GM12892 (cell line): ENCODE results near the gene APOC4.
"Not testable (repeated sequence)": the region's sequence is repeated elsewhere in the genome, so short reads cannot be mapped to it uniquely, and the experiment has no call there.

Source experiments
- DNase-seq: peaks from one replicate; pipeline ENCODE4 v3.0.0; 2011; ENCODE audit not compliant: insufficient read length
- FAIRE-seq: peaks from 2 replicates; lab custom pipeline; 2011; peaks lifted over from hg19 to GRCh38; lab: Jason Lieb, UNC
- POLR2A ChIP-seq: IDR thresholded peaks from 2 replicates; pipeline ENCODE4 v1.6.1; 2011; ENCODE audit warnings: low read depth, low read length, control low read depth
- POLR2AphosphoS5 ChIP-seq: IDR thresholded peaks from 2 replicates; pipeline ENCODE4 v1.6.1; 2011; ENCODE audit warnings: low read depth, low read length, control low read depth
- TAF1 ChIP-seq: IDR thresholded peaks from 2 replicates; pipeline ENCODE4 v1.6.1; 2011; ENCODE audit warnings: low read depth, mild to moderate bottlenecking, control low read depth, low read length, borderline replicate concordance

APOC4 gene

GRCh38 chr19:44969437-44969836 lies 27.4 kb downstream of the APOC4 start:
- DNase-seq (no peak), FAIRE-seq (no peak)
- TF ChIP-seq POLR2A: no peak

DNA sequence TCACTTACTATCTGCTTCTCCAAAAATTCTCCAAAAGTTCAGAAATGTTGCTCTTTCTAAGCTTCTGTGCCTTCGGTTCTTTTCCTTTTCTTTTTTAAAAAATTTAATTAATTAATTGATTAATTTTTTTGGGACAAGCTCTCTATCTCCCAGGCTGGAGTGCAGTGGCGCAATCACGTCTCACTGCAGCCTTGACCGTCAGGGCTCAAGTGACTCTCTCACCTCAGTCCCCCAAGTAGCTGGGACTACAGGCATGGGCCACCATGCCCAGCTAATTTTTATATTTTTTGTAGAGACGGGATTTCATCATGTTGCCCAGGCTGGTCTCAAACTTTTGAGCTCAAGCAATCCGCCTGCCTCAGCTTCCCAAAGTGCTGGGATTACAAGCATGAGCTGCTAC lies 29.4 kb downstream of the APOC4 start:
- FAIRE-seq, DNase-seq: not testable (repeated sequence)

DNA sequence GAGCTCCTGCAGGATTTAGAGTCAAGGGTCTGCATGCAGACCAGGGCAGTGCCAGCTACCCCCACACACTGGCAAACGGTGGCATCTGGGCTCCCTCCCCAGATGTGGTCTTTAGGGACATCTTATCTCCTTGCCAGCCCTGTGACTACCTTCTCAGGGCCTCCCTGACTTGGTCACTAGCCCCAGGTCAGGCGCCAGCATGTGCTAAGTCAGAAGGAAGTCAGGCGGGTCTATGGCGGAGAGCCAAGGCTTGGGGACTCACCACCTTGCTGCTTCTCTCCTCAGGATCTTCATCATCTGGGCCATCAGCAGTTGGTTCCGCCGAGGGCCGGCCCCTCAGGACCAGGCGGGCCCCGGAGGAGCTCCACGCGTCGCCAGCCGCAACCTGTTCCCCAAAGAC lies 30.8 kb downstream of the APOC4 start:
- DNase-seq: no peak
- FAIRE-seq: no peak
- no peak for TF ChIP-seq TAF1
- TF ChIP-seq POLR2A: no peak
- TF ChIP-seq POLR2AphosphoS5: no peak

- TF ChIP-seq TAF1: no peak
- DNase-seq (no peak), FAIRE-seq (no peak)
These were observed 32.1 kb downstream of the APOC4 start for GRCh38 chr19:44973982-44974735.

DNA sequence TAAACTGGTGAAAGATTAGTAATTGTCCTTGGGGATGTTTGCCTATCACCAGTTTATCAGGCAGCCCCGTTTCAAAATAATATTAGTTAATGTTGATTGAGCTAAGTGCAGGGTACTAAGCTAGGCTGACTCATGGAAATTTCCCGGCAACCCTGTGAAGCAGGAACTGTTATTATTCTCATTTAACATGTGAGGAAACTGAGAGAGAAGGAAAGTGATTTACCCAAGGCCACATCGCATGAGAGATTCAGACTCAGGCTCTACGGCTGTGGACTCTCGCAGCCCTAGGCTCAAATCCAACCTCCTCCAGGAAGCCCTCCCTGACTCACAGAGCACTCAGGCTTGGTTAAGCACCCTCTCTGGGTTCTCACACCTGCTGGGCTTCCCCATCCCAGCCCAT lies 32.8 kb downstream of the APOC4 start:
- DNase-seq: no peak
- no peak for FAIRE-seq
- TF ChIP-seq POLR2A (no peak), TAF1 (no peak), POLR2AphosphoS5 (no peak)

GRCh38 chr19:44975444-44975843 lies 33.4 kb downstream of the APOC4 start:
- FAIRE-seq (no peak), DNase-seq (no peak)
- TF ChIP-seq POLR2AphosphoS5: no peak
- TF ChIP-seq TAF1: no peak
- no peak for TF ChIP-seq POLR2A

GRCh38 chr19:44984005-44984404 lies 42.0 kb downstream of the APOC4 start:
- DNase-seq: no peak
- TF ChIP-seq TAF1 (no peak), POLR2A (no peak), POLR2AphosphoS5 (no peak)
- no peak for FAIRE-seq

DNA sequence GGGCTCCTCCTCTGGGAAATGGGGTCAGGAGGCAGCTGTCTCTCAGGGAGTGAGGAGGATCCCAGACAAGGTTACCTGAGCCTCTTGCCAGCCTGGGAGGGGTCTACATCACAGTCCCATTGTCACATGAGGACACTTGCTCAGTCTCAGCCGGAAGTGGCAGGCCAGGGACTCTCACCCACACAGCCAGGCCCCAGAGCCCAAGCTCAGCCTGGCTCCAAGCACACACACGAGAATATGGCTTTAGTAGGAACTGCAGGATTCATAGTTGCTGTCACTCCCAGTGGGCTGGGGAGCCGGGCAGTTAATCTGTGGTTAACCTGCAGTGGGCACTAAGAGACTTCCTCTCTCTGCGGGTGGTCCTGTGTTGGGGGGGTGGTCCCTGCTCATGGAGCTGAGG lies 43.4 kb downstream of the APOC4 start:
- TF ChIP-seq TAF1: no peak
- TF ChIP-seq POLR2AphosphoS5: no peak
- no peak for TF ChIP-seq POLR2A
- no peak for FAIRE-seq
- DNase-seq: no peak

DNA sequence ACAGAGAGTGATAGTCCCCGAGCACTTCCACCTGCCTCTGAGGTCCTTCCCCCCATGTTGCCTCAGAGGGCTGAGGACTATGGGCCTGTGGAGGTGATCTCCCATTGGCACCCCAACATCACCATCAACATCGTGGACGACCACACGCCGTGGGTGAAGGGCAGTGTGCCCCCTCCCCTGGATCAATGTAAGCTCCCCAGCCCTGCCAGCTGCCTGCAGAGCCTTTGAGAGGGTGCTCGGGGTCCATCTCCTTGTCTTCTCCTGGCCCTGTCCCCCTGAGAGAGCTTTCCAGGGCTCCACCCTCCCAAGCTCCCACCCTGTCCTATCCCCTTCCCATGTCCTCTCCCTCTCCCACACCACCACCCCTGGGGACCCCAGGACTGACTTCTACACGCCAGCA lies 44.4 kb downstream of the APOC4 start:
- TF ChIP-seq POLR2A (no peak), TAF1 (no peak), POLR2AphosphoS5 (no peak)
- DNase-seq (no peak), FAIRE-seq (no peak)

DNA sequence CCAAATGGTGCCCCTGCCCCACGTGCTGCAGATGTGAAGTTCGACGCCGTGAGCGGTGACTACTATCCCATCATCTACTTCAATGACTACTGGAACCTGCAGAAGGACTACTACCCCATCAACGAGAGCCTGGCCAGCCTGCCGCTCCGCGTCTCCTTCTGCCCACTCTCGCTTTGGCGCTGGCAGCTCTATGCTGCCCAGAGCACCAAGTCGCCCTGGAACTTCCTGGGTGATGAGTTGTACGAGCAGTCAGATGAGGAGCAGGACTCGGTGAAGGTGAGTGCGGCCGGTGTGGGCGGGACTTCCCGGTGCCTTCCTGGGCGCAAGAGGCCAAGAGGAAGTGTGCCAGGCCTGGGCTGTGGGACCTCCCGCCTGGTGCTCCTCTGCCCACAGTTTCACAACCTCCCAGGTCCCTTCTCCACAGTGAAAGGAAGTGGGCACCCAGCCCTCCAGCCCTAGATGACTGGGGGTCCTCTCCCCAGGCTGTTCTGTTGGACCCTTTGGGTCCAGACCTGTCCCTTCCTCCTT lies 45.2 kb downstream of the APOC4 start:
- FAIRE-seq (no peak), DNase-seq (no peak)
- TF ChIP-seq TAF1 (no peak), POLR2A (no peak), POLR2AphosphoS5 (no peak)

- TF ChIP-seq POLR2A: no peak
- TF ChIP-seq POLR2AphosphoS5: no peak
- no peak for TF ChIP-seq TAF1
These were observed 46.2 kb downstream of the APOC4 start for GRCh38 chr19:44988273-44988672.

GRCh38 chr19:44988896-44989556 lies 47.0 kb downstream of the APOC4 start:
- FAIRE-seq (peak; percentile 81), DNase-seq (peak; percentile 85)
- TF ChIP-seq POLR2A: no peak
- no peak for TF ChIP-seq TAF1
- TF ChIP-seq POLR2AphosphoS5: no peak

More at GRCh38 chr19:44988273-44988672, 46.2 kb downstream of the APOC4 start:
- FAIRE-seq: no peak
- no peak for DNase-seq

DNA sequence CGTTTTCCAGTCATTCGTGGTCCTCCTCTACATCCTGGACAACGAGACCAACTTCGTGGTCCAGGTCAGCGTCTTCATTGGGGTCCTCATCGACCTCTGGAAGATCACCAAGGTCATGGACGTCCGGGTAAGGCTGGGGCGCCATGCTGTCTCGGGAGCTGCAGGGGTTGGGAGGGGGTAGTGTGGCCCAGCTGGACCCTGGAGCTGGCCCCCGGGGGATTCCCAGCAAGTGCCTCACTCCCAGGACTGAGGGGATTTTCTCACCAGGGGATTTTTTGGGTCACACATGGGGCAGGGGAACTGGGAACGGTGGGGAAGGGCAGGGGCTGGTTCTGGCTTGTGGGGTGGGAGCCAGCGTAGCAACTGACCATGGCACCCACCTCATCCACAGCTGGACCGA lies 48.4 kb downstream of the APOC4 start:
- TF ChIP-seq POLR2AphosphoS5 (no peak), POLR2A (no peak), TAF1 (no peak)
- DNase-seq (no peak), FAIRE-seq (peak; percentile 30)

GRCh38 chr19:44990966-44991365 lies 48.9 kb downstream of the APOC4 start:
- TF ChIP-seq TAF1: 0 out of 2 replicates have a peak, but pooled peaks have one; percentile 22
- TF ChIP-seq POLR2A: no peak
- FAIRE-seq (peak; percentile 62), DNase-seq (no peak)
